Measurements from ENCODE around the gene FGD5. TPM values are rescaled to one million over a fixed set of nuclear protein-coding genes. Genes with fewer than 3 reads are reported as not detected.

The FGD5 gene
- total RNA-seq, 1 donor from 2014 or later: 0.24 TPM

DNA sequence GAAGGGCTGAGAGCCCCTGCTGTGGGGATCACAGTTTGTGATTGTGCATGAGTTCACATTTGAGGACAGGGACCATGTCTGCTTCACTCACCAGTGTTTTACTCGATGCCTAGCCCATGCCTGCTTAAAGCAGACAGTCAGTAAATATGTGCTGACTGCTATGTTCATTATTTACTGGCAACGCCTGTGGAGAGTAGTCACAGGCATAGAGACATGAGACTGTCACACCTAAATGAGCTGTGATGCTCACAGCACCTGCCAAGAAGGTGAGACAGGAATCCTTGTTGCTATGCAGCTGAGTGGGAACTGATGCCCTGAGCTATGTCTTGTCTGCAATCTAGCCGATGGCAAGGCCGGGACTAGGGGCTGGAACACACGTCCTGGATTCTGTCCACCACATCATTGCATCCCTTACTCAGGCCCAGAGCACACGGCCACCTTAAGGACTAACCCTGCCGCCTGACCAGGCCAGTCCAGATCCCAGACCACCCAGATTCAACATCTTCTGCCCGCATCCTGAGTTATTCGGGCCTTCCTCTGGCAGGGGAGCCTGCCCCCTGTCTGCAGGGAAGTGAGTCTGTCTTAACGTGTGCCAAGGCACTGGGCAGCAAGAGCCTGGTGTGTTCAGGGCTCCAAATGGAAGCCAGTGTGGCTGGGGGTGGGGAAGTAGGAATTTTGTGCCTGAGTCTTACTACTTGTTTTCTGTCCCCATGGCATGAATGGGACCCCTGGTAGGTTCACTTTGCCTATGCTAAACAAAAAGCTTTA is 44.8 kb downstream of the FGD5 start:
- H3K4me3 Mint-ChIP-seq: no peak overlapping the region
- TF ChIP-seq EZH2phosphoT487 (IDR thresholded peaks at IDR 0.05): no peak
- TF ChIP-seq, protein P1, sequence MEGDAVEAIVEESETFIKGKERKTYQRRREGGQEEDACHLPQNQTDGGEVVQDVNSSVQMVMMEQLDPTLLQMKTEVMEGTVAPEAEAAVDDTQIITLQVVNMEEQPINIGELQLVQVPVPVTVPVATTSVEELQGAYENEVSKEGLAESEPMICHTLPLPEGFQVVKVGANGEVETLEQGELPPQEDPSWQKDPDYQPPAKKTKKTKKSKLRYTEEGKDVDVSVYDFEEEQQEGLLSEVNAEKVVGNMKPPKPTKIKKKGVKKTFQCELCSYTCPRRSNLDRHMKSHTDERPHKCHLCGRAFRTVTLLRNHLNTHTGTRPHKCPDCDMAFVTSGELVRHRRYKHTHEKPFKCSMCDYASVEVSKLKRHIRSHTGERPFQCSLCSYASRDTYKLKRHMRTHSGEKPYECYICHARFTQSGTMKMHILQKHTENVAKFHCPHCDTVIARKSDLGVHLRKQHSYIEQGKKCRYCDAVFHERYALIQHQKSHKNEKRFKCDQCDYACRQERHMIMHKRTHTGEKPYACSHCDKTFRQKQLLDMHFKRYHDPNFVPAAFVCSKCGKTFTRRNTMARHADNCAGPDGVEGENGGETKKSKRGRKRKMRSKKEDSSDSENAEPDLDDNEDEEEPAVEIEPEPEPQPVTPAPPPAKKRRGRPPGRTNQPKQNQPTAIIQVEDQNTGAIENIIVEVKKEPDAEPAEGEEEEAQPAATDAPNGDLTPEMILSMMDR (IDR thresholded peaks at IDR 0.05): peak; percentile 62
- no peaks in the 10 kb centered on the region for H3K36me3 Mint-ChIP-seq
- Histone ChIP-seq H3K27me3 (no peaks in the 10 kb centered on the region), H3K9ac (no peak overlapping the region), H3K9me3 (ENCODE audit: low read depth) (no peaks in the 10 kb centered on the region), H3K4me2 (no peak overlapping the region), H3K79me2 (ENCODE audit: low read depth) (no peaks in the 10 kb centered on the region), H3K4me3 (no peak overlapping the region), H3F3A (ENCODE audit: low read depth) (no peaks in the 10 kb centered on the region), H2AFZ (replicated peaks) (no peak overlapping the region), H3K36me3 (no peaks in the 10 kb centered on the region), H3K27ac (no peak overlapping the region), H4K20me1 (ENCODE audit: low read depth) (no peaks in the 10 kb centered on the region), H3K4me1 (peaks cover 7% of the 10 kb centered on the region)
- H3K27me3 Mint-ChIP-seq (ENCODE audit: insufficient read depth, low read depth): peaks cover 15% of the 10 kb centered on the region
- H3K9me3 Mint-ChIP-seq: no peaks in the 10 kb centered on the region
- H3K27ac Mint-ChIP-seq: no peak overlapping the region
- DNase-seq (ENCODE audit: low spot score): peak; percentile 66
- peaks cover 6% of the 10 kb centered on the region for H3K4me1 Mint-ChIP-seq

DNA sequence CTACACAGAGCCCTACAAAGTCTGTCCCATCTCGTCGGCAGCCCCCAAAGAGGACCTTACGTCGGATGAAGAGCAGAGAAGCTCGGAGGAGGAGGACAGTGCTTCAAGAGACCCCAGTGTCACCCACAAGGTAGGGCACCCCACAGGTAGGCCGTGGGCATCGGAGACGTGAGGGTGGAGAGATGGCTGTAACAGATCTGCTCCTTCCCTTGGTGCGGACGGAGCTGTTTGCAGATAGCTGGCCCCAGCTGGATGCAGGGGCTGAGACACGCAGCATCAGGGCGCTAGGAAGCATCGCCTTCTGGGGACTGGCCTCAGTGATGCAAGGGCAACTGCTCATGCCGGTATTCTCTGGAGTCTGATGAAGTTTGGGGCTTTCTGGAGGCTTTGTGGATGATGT is 45.4 kb downstream of the FGD5 start:
- no peaks in the 10 kb centered on the region for H4K20me1 ChIP-seq (ENCODE audit: low read depth)
- H3K4me3 ChIP-seq: no peak overlapping the region
- H3K9ac ChIP-seq: no peak overlapping the region
- H3K4me1 Mint-ChIP-seq: peaks cover 6% of the 10 kb centered on the region
- peaks cover 15% of the 10 kb centered on the region for H3K27me3 Mint-ChIP-seq (ENCODE audit: insufficient read depth, low read depth)
- no peaks in the 10 kb centered on the region for H3K36me3 Mint-ChIP-seq
- H2AFZ ChIP-seq (replicated peaks): no peak overlapping the region
- H3K4me3 Mint-ChIP-seq: no peak overlapping the region
- DNase-seq (ENCODE audit: low spot score): no peak
- no peaks in the 10 kb centered on the region for H3K9me3 ChIP-seq (ENCODE audit: low read depth)
- no peak overlapping the region for H3K27ac ChIP-seq
- no peak for TF ChIP-seq EZH2 (IDR thresholded peaks at IDR 0.05)
- TF ChIP-seq, protein P1 (IDR thresholded peaks at IDR 0.05): no peak
- no peak for TF ChIP-seq EZH2phosphoT487 (IDR thresholded peaks at IDR 0.05)
- no peaks in the 10 kb centered on the region for H3K9me3 Mint-ChIP-seq
- H3K79me2 ChIP-seq (ENCODE audit: low read depth): no peaks in the 10 kb centered on the region
- no peaks in the 10 kb centered on the region for H3K27me3 ChIP-seq
- H3F3A ChIP-seq (ENCODE audit: low read depth): no peaks in the 10 kb centered on the region
- no peak overlapping the region for H3K4me2 ChIP-seq
- H3K4me1 ChIP-seq: peaks cover 7% of the 10 kb centered on the region
- H3K27ac Mint-ChIP-seq: no peak overlapping the region
- H3K36me3 ChIP-seq: no peaks in the 10 kb centered on the region

DNA sequence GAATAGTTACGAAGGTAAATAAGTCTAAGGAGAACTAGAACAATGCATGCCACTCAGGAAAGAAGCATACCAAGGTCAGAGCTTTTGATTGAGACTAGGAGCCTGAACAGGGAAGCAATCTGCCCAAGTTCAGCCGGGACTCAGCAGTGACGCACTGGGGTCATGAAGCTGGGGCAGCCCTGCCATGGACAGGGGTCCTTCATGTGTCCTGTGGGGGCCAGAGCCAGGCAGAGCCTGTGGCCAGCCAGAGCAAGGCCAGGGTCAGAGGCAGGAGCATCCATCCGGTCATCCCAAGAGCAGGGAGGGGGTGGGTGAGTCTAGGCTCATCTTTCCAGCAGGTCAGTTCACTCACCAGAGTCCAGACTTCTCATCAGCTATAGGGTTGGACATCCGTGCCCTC is 47.9 kb downstream of the FGD5 start:
- H3K9me3 Mint-ChIP-seq: no peaks in the 10 kb centered on the region
- H3K9me3 ChIP-seq (ENCODE audit: low read depth): no peaks in the 10 kb centered on the region
- no peaks in the 10 kb centered on the region for H3K79me2 ChIP-seq (ENCODE audit: low read depth)
- H3F3A ChIP-seq (ENCODE audit: low read depth): no peaks in the 10 kb centered on the region
- H3K9ac ChIP-seq: no peak overlapping the region
- H3K36me3 ChIP-seq: no peaks in the 10 kb centered on the region
- H3K4me3 ChIP-seq: no peak overlapping the region
- no peak overlapping the region for H2AFZ ChIP-seq (replicated peaks)
- no peaks in the 10 kb centered on the region for H3K27me3 ChIP-seq
- H3K4me2 ChIP-seq: no peak overlapping the region
- H3K27me3 Mint-ChIP-seq (ENCODE audit: insufficient read depth, low read depth): peaks cover 15% of the 10 kb centered on the region
- peaks cover 6% of the 10 kb centered on the region for H3K4me1 Mint-ChIP-seq
- H3K36me3 Mint-ChIP-seq: no peaks in the 10 kb centered on the region
- H3K27ac ChIP-seq: no peak overlapping the region
- TF ChIP-seq EZH2phosphoT487 (IDR thresholded peaks at IDR 0.05) (no peak), EZH2 (IDR thresholded peaks at IDR 0.05) (no peak)
- TF ChIP-seq, protein P1 (IDR thresholded peaks at IDR 0.05): no peak
- no peak overlapping the region for H3K27ac Mint-ChIP-seq
- DNase-seq (ENCODE audit: low spot score): no peak
- peaks cover 7% of the 10 kb centered on the region for H3K4me1 ChIP-seq
- H3K4me3 Mint-ChIP-seq: no peak overlapping the region
- H4K20me1 ChIP-seq (ENCODE audit: low read depth): no peaks in the 10 kb centered on the region

All from neural progenitor cell (in vitro differentiated cells).